Progenitor cell of endocrine pancreas (in vitro differentiated cells): ENCODE data around the gene PHACTR1. TPM values are rescaled to one million over a fixed set of nuclear protein-coding genes. Genes with fewer than 3 reads are reported as not detected.

Experiments
- DNase-seq: peaks from one replicate; pipeline ENCODE4 v3.0.0; 2021; ENCODE audit warnings: low spot score; ENCODE audit not compliant: unreplicated experiment
- H3K27ac Mint-ChIP-seq: 2 replicates; pipeline ENCODE4 v1.8.0; 2021; ENCODE audit warnings: mild to moderate bottlenecking, moderate library complexity, mixed read lengths
- H3K27me3 Mint-ChIP-seq: 2 replicates; pipeline ENCODE4 v1.8.0; 2021; ENCODE audit warnings: mixed read lengths
- H3K36me3 Mint-ChIP-seq: 2 replicates; pipeline ENCODE4 v1.8.0; 2022; ENCODE audit warnings: mixed read lengths; ENCODE audit not compliant: insufficient read depth
- H3K4me1 Mint-ChIP-seq: 2 replicates; pipeline ENCODE4 v1.8.0; 2021; ENCODE audit warnings: low read depth, mixed read lengths
- H3K4me3 Mint-ChIP-seq: 2 replicates; pipeline ENCODE4 v1.8.0; 2021; ENCODE audit warnings: low read depth, mild to moderate bottlenecking, moderate library complexity, mixed read lengths
- H3K9me3 Mint-ChIP-seq: 2 replicates; pipeline ENCODE4 v1.8.0; 2021; ENCODE audit warnings: low read depth, mixed read lengths
- CTCF ChIP-seq: fragments of 200-600 bp; sonication (generic); IDR thresholded peaks from one replicate; pipeline ENCODE4 v1.5.0; 2021; ENCODE audit warnings: antibody characterized with exemption, mild to moderate bottlenecking; ENCODE audit not compliant: unreplicated experiment
- total RNA-seq: library from RNA; stranded (reverse); gene quantifications from 2 replicates; pipeline ENCODE4 v1.2.1, GENCODE V29; 2021

Gene PHACTR1
- total RNA-seq, 1 donor from 2014 or later: 8.6 TPM

GRCh38 chr6:12714022-12714421 lies 2.5 kb upstream of the PHACTR1 start:
- peaks cover 19% of the 10 kb centered on the region for H3K27me3 Mint-ChIP-seq
- H3K4me3 Mint-ChIP-seq: no peak overlapping the region
- H3K4me1 Mint-ChIP-seq: peaks cover 5% of the 10 kb centered on the region
- no peaks in the 10 kb centered on the region for H3K9me3 Mint-ChIP-seq
- H3K36me3 Mint-ChIP-seq: no peaks in the 10 kb centered on the region
- no peak for TF ChIP-seq CTCF
- H3K27ac Mint-ChIP-seq: no peak overlapping the region
- no peak for DNase-seq

DNA sequence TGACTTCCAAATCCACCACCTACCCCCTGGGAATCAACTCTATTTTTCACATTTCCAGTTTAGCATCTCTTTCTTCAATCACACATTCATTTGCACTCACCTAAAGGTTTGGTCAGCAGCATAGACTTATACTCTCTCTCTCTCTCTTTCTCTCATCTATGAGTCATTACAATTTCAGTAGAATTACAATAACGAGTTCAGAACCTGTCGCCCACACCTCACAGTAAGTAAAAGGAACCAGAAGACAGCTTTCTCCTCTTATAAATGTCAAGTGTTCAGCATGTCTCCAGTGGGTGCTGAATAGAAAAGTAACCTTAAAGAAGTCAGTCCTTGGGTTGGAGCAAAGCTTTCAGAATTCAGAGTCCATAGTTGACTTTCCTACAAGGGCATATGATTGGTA lies 1.1 kb upstream of the PHACTR1 start:
- H3K4me3 Mint-ChIP-seq: no peak overlapping the region
- TF ChIP-seq CTCF: no peak
- H3K36me3 Mint-ChIP-seq: no peaks in the 10 kb centered on the region
- H3K9me3 Mint-ChIP-seq: no peaks in the 10 kb centered on the region
- H3K27me3 Mint-ChIP-seq: peaks cover 27% of the 10 kb centered on the region
- H3K4me1 Mint-ChIP-seq: no peaks in the 10 kb centered on the region
- no peak for DNase-seq
- no peak overlapping the region for H3K27ac Mint-ChIP-seq

DNA sequence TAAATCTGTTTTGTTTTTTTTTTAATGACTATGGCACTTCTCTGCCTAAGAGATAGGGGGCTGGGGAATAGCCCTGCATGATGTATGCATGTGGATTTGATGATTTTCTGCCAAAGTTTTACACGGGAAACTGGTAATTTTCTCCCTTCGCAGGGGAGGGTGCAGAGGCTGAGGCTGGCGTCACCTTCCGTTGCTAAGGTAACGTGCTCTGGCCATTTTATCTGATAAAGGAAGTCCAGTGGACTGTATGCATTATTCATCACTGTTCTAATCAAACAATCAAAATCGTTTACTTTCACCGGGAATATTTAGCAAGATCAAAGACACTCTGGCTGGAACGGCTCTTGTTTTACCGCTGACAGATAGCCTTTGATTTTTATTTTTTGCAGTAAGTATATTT lies 789 bp downstream of the PHACTR1 start:
- H3K27ac Mint-ChIP-seq: no peak overlapping the region
- no peaks in the 10 kb centered on the region for H3K9me3 Mint-ChIP-seq
- no peaks in the 10 kb centered on the region for H3K4me1 Mint-ChIP-seq
- DNase-seq: no peak
- peaks cover 25% of the 10 kb centered on the region for H3K27me3 Mint-ChIP-seq
- H3K36me3 Mint-ChIP-seq: no peaks in the 10 kb centered on the region
- no peak for TF ChIP-seq CTCF
- H3K4me3 Mint-ChIP-seq: no peak overlapping the region

GRCh38 chr6:12718015-12718414 lies 1.4 kb downstream of the PHACTR1 start:
- Mint-ChIP-seq H3K27ac (no peak overlapping the region), H3K4me3 (no peak overlapping the region), H3K27me3 (peaks cover 25% of the 10 kb centered on the region), H3K9me3 (no peaks in the 10 kb centered on the region), H3K36me3 (no peaks in the 10 kb centered on the region), H3K4me1 (no peaks in the 10 kb centered on the region)
- no peak for DNase-seq
- TF ChIP-seq CTCF: no peak

DNA sequence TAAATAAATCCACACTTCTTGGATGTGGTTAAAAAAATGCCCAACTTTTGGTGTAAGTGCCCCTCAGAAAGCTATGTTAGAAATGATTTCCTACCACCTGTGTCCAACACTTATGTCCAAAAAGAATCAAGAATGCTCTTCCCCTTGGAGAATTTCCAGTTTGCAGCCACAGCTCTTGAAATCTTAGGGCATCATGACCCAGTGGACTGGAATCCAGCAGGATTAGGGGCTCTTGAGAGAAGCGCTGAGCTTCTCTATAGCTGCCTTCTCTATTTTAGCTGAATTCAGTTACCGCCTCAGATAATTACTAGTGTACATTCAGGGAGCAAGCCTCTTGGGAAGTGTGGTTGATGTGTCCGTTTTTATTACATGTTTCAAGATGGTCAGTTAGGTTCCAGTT lies 2.5 kb downstream of the PHACTR1 start:
- Mint-ChIP-seq H3K9me3 (no peaks in the 10 kb centered on the region), H3K36me3 (no peaks in the 10 kb centered on the region), H3K27ac (no peak overlapping the region), H3K4me3 (no peak overlapping the region), H3K4me1 (no peaks in the 10 kb centered on the region), H3K27me3 (peaks cover 25% of the 10 kb centered on the region)
- TF ChIP-seq CTCF: no peak
- DNase-seq: no peak
